ENCODE results near the gene TTC34. TPM values are rescaled to one million over a fixed set of nuclear protein-coding genes. Genes with fewer than 3 reads are reported as not detected.
"Not testable (repeated sequence)": the region's sequence is repeated elsewhere in the genome, so short reads cannot be mapped to it uniquely, and the experiment has no call there.

The TTC34 gene
- total and polyA plus RNA-seq, 2 donors from 2014 or later, result 0.15 to 2.4 TPM

- H3K4me1 ChIP-seq (ENCODE audit: control insufficient read depth in 2 of 3, insufficient read depth in 2 of 3, low read depth in 1 of 3, low read length in 3 of 3); H3K27ac ChIP-seq (ENCODE audit: low read depth in 2 of 2, low read length in 2 of 2); H3K9me3 ChIP-seq (ENCODE audit: control insufficient read depth in 2 of 3, insufficient read depth in 1 of 3, low read length in 3 of 3); H3K27me3 ChIP-seq (ENCODE audit: control insufficient read depth, insufficient read depth, low read length); intact Hi-C loops (cut with DNase I); H3K36me3 ChIP-seq (ENCODE audit: control insufficient read depth in 2 of 3, insufficient read depth in 3 of 3, low read length in 3 of 3); H3K4me3 ChIP-seq (ENCODE audit: low read length in 3 of 3); DNase-seq; H3K9ac ChIP-seq (ENCODE audit: low read length in 3 of 3); FAIRE-seq: not testable (repeated sequence)
These were observed 118.6 kb downstream of the TTC34 start for GRCh38 chr1:2682879-2683278.

- H3K27me3 ChIP-seq (ENCODE audit: control insufficient read depth, insufficient read depth, low read length); H3K4me1 ChIP-seq (ENCODE audit: control insufficient read depth in 2 of 3, insufficient read depth in 2 of 3, low read depth in 1 of 3, low read length in 3 of 3); H3K9ac ChIP-seq (ENCODE audit: low read length in 3 of 3); H3K4me3 ChIP-seq (ENCODE audit: low read length in 3 of 3); H3K36me3 ChIP-seq (ENCODE audit: control insufficient read depth in 2 of 3, insufficient read depth in 3 of 3, low read length in 3 of 3); H3K27ac ChIP-seq (ENCODE audit: low read depth in 2 of 2, low read length in 2 of 2); FAIRE-seq; H3K9me3 ChIP-seq (ENCODE audit: control insufficient read depth in 2 of 3, insufficient read depth in 1 of 3, low read length in 3 of 3); intact Hi-C loops (cut with DNase I): not testable (repeated sequence)
- peak in 1 of 5 donors; percentile 22 for DNase-seq
These were observed 124.8 kb downstream of the TTC34 start for GRCh38 chr1:2676726-2677125.

GRCh38 chr1:2671656-2672055, 129.8 kb downstream of the TTC34 start:
- peak in 1 of 5 donors; percentile 55 for DNase-seq
- FAIRE-seq; intact Hi-C loops (cut with DNase I): not testable (repeated sequence)

GRCh38 chr1:2659806-2660205, 141.7 kb downstream of the TTC34 start:
- H3K36me3 ChIP-seq (ENCODE audit: control insufficient read depth in 2 of 3, insufficient read depth in 3 of 3, low read length in 3 of 3); H3K4me1 ChIP-seq (ENCODE audit: control insufficient read depth in 2 of 3, insufficient read depth in 2 of 3, low read depth in 1 of 3, low read length in 3 of 3); H3K9me3 ChIP-seq (ENCODE audit: control insufficient read depth in 2 of 3, insufficient read depth in 1 of 3, low read length in 3 of 3); H3K27me3 ChIP-seq (ENCODE audit: control insufficient read depth, insufficient read depth, low read length); FAIRE-seq; H3K9ac ChIP-seq (ENCODE audit: low read length in 3 of 3); intact Hi-C loops (cut with DNase I); H3K27ac ChIP-seq (ENCODE audit: low read depth in 2 of 2, low read length in 2 of 2); H3K4me3 ChIP-seq (ENCODE audit: low read length in 3 of 3): not testable (repeated sequence)
- peak in 1 of 5 donors; percentile 51 for DNase-seq

More at GRCh38 chr1:2671656-2672055, 129.8 kb downstream of the TTC34 start:
- not testable (repeated sequence) for H3K9me3 ChIP-seq (ENCODE audit: control insufficient read depth in 2 of 3, insufficient read depth in 1 of 3, low read length in 3 of 3); H3K27me3 ChIP-seq (ENCODE audit: control insufficient read depth, insufficient read depth, low read length); H3K36me3 ChIP-seq (ENCODE audit: control insufficient read depth in 2 of 3, insufficient read depth in 3 of 3, low read length in 3 of 3); H3K9ac ChIP-seq (ENCODE audit: low read length in 3 of 3); H3K4me3 ChIP-seq (ENCODE audit: low read length in 3 of 3); H3K27ac ChIP-seq (ENCODE audit: low read depth in 2 of 2, low read length in 2 of 2); H3K4me1 ChIP-seq (ENCODE audit: control insufficient read depth in 2 of 3, insufficient read depth in 2 of 3, low read depth in 1 of 3, low read length in 3 of 3)

GRCh38 chr1:2657909-2658308, 143.6 kb downstream of the TTC34 start:
- H3K4me3 ChIP-seq (ENCODE audit: low read length in 3 of 3); FAIRE-seq; H3K27ac ChIP-seq (ENCODE audit: low read depth in 2 of 2, low read length in 2 of 2); H3K36me3 ChIP-seq (ENCODE audit: control insufficient read depth in 2 of 3, insufficient read depth in 3 of 3, low read length in 3 of 3); intact Hi-C loops (cut with DNase I); H3K4me1 ChIP-seq (ENCODE audit: control insufficient read depth in 2 of 3, insufficient read depth in 2 of 3, low read depth in 1 of 3, low read length in 3 of 3); H3K9ac ChIP-seq (ENCODE audit: low read length in 3 of 3); H3K27me3 ChIP-seq (ENCODE audit: control insufficient read depth, insufficient read depth, low read length); H3K9me3 ChIP-seq (ENCODE audit: control insufficient read depth in 2 of 3, insufficient read depth in 1 of 3, low read length in 3 of 3): not testable (repeated sequence)
- DNase-seq, result peak in 1 of 5 donors; percentile 22

- H3K9ac ChIP-seq (ENCODE audit: low read length in 3 of 3); H3K9me3 ChIP-seq (ENCODE audit: control insufficient read depth in 2 of 3, insufficient read depth in 1 of 3, low read length in 3 of 3); FAIRE-seq; H3K27me3 ChIP-seq (ENCODE audit: control insufficient read depth, insufficient read depth, low read length); intact Hi-C loops (cut with DNase I); H3K36me3 ChIP-seq (ENCODE audit: control insufficient read depth in 2 of 3, insufficient read depth in 3 of 3, low read length in 3 of 3); H3K4me3 ChIP-seq (ENCODE audit: low read length in 3 of 3); H3K4me1 ChIP-seq (ENCODE audit: control insufficient read depth in 2 of 3, insufficient read depth in 2 of 3, low read depth in 1 of 3, low read length in 3 of 3); H3K27ac ChIP-seq (ENCODE audit: low read depth in 2 of 2, low read length in 2 of 2): not testable (repeated sequence)
- DNase-seq, result peak in 1 of 5 donors; percentile 37
These were observed 144.4 kb downstream of the TTC34 start for GRCh38 chr1:2657124-2657523.

- H3K9ac ChIP-seq (ENCODE audit: low read length in 3 of 3); intact Hi-C loops (cut with DNase I); FAIRE-seq; H3K27ac ChIP-seq (ENCODE audit: low read depth in 2 of 2, low read length in 2 of 2); H3K9me3 ChIP-seq (ENCODE audit: control insufficient read depth in 2 of 3, insufficient read depth in 1 of 3, low read length in 3 of 3); H3K27me3 ChIP-seq (ENCODE audit: control insufficient read depth, insufficient read depth, low read length); H3K4me1 ChIP-seq (ENCODE audit: control insufficient read depth in 2 of 3, insufficient read depth in 2 of 3, low read depth in 1 of 3, low read length in 3 of 3); H3K36me3 ChIP-seq (ENCODE audit: control insufficient read depth in 2 of 3, insufficient read depth in 3 of 3, low read length in 3 of 3); H3K4me3 ChIP-seq (ENCODE audit: low read length in 3 of 3): not testable (repeated sequence)
- DNase-seq, result peak in 2 of 5 donors; percentile 48 to 92
These were observed 145.7 kb downstream of the TTC34 start for GRCh38 chr1:2655598-2656434.

- DNase-seq, result peak in 2 of 5 donors; percentile 56 to 89
These were observed 147.0 kb downstream of the TTC34 start for GRCh38 chr1:2654443-2654948.

More at GRCh38 chr1:2654443-2654948, 147.0 kb downstream of the TTC34 start:
- H3K27me3 ChIP-seq (ENCODE audit: control insufficient read depth, insufficient read depth, low read length); H3K4me1 ChIP-seq (ENCODE audit: control insufficient read depth in 2 of 3, insufficient read depth in 2 of 3, low read depth in 1 of 3, low read length in 3 of 3); H3K9me3 ChIP-seq (ENCODE audit: control insufficient read depth in 2 of 3, insufficient read depth in 1 of 3, low read length in 3 of 3); H3K27ac ChIP-seq (ENCODE audit: low read depth in 2 of 2, low read length in 2 of 2); FAIRE-seq; H3K9ac ChIP-seq (ENCODE audit: low read length in 3 of 3); H3K4me3 ChIP-seq (ENCODE audit: low read length in 3 of 3); H3K36me3 ChIP-seq (ENCODE audit: control insufficient read depth in 2 of 3, insufficient read depth in 3 of 3, low read length in 3 of 3); intact Hi-C loops (cut with DNase I): not testable (repeated sequence)
